CD4-positive, alpha-beta T cell (primary cell): ENCODE data around the gene UNC45A. TPM values are rescaled to one million over a fixed set of nuclear protein-coding genes. Genes with fewer than 3 reads are reported as not detected.
"Not testable (repeated sequence)": the region's sequence is repeated elsewhere in the genome, so short reads cannot be mapped to it uniquely, and the experiment has no call there.

ENCODE experiments used
- ATAC-seq: fragments of 200-7000 bp; cut with Tn5 transposase; one replicate; pipeline ENCODE4 v1.10.0; 2022; ENCODE audit warnings: mild to moderate bottlenecking; ENCODE audit not compliant: poor library complexity
- CTCF ChIA-PET: fragments of 350-600 bp; sonication (Branson Sonifier 250); formaldehyde crosslinking; loops from one replicate; lab custom pipeline; 2021; ENCODE audit warnings: antibody characterized with exemption, inconsistent platforms; lab: Charles Lee
- POLR2A ChIA-PET: fragments of 350-600 bp; sonication (Branson Sonifier 250); formaldehyde crosslinking; loops from one replicate; lab custom pipeline; 2021; ENCODE audit warnings: antibody characterized with exemption, inconsistent platforms; lab: Charles Lee
- DNase-seq, 14 experiments: peaks; one replicate each; pipeline ENCODE4 v3.0.0-alpha.2; 2013 to 2020; ENCODE audit warnings: mixed read lengths in 2 of 14
- H3K27ac ChIP-seq, 2 donors: one replicate each; pipeline versions ENCODE4 v1.5.1 to v1.7.0; 2013; ENCODE audit warnings: low read length in 2 of 2, low read depth in 1 of 2, mild to moderate bottlenecking in 1 of 2
- H3K27me3 ChIP-seq, 2 experiments: 1 replicate in 1 of 2; 2 replicates in 1 of 2; pipeline versions ENCODE4 v1.6.1 to v1.7.0; 2013; ENCODE audit warnings: low read length in 2 of 2, control low read depth in 1 of 2, mild to moderate bottlenecking in 1 of 2, moderate library complexity in 1 of 2; ENCODE audit not compliant: insufficient read depth in 2 of 2, control insufficient read depth in 1 of 2
- H3K36me3 ChIP-seq: one replicate; pipeline ENCODE4 v1.6.1; 2013; ENCODE audit warnings: low read length, control low read depth; ENCODE audit not compliant: insufficient read depth
- H3K4me1 ChIP-seq: one replicate; pipeline ENCODE4 v1.6.1; 2013; ENCODE audit warnings: low read length, control low read depth; ENCODE audit not compliant: insufficient read depth
- H3K4me3 ChIP-seq: one replicate; pipeline ENCODE4 v1.5.1; 2013; ENCODE audit warnings: mild to moderate bottlenecking, low read length, moderate library complexity
- H3K9me3 ChIP-seq, 2 experiments: 1 replicate in 1 of 2; 2 replicates in 1 of 2; pipeline versions ENCODE4 v1.6.1 to v1.7.0; 2013; ENCODE audit warnings: low read length in 2 of 2, mild to moderate bottlenecking in 2 of 2, control low read depth in 1 of 2, moderate library complexity in 1 of 2; ENCODE audit not compliant: control insufficient read depth in 1 of 2, insufficient read depth in 1 of 2
- H3K27ac Mint-ChIP-seq: one replicate; pipeline ENCODE4 v1.8.0; 2020; ENCODE audit warnings: mixed read lengths
- H3K27me3 Mint-ChIP-seq: one replicate; pipeline ENCODE4 v1.8.0; 2021; ENCODE audit warnings: mixed read lengths
- H3K36me3 Mint-ChIP-seq: one replicate; pipeline ENCODE4 v1.8.0; 2021; ENCODE audit warnings: low read depth, mixed read lengths
- H3K4me1 Mint-ChIP-seq: one replicate; pipeline ENCODE4 v1.8.0; 2021; ENCODE audit warnings: low read depth, mixed read lengths
- H3K4me3 Mint-ChIP-seq: one replicate; pipeline ENCODE4 v1.8.0; 2020; ENCODE audit warnings: mild to moderate bottlenecking, mixed read lengths
- H3K9me3 Mint-ChIP-seq: one replicate; pipeline ENCODE4 v1.8.0; 2020; ENCODE audit warnings: mixed read lengths
- CTCF ChIP-seq: fragments of 200-600 bp; IDR thresholded peaks from one replicate; pipeline ENCODE4 v1.8.0; 2022; ENCODE audit warnings: antibody characterized with exemption, mild to moderate bottlenecking
- intact Hi-C, 2 experiments: fragments of 100-400 bp; cut with DNase I in 1 of 2; cut with micrococcal nuclease in 1 of 2; formaldehyde crosslinking; loops; one replicate each; pipeline versions ENCODE4 v1.15.1 to v1.9.0; 2023 to 2025; cut with DNase I, micrococcal nuclease
- total RNA-seq, 174 experiments: library from RNA in 2 of 174; stranded (reverse) in 2 of 174; gene quantifications; one replicate each; pipeline ENCODE4 v1.2.3 and lab custom pipeline; 2021 to 2026

The UNC45A gene
- total RNA-seq, 2 experiments from 2014 or later = 17.6 to 18.9 TPM

- CTCF ChIA-PET = interaction anchor here (1.3 kb wide), 1 partner anchor 248 kb away, joined by 4 read pairs; no protein-coding TSS in a partner anchor
- Mint-ChIP-seq H3K27ac (no peak overlapping the region), H3K9me3 (no peaks in the 10 kb centered on the region), H3K4me1 (no peaks in the 10 kb centered on the region), H3K27me3 (no peaks in the 10 kb centered on the region), H3K36me3 (no peaks in the 10 kb centered on the region), H3K4me3 (no peak overlapping the region)
- no peak for TF ChIP-seq CTCF
- ATAC-seq (no peak), DNase-seq (no peak)
- intact Hi-C loops = no loop called here
- Histone ChIP-seq H3K9me3 (no peaks in the 10 kb centered on the region), H3K27me3 (no peaks in the 10 kb centered on the region), H3K4me3 (no peak overlapping the region), H3K4me1 (no peaks in the 10 kb centered on the region), H3K27ac (no peak overlapping the region), H3K36me3 (no peaks in the 10 kb centered on the region)
- POLR2A ChIA-PET = no interaction called here
Measured at GRCh38 chr15:90895571-90896117, 39.4 kb upstream of the UNC45A start.

- H3K9me3 ChIP-seq, intact Hi-C loops, H3K9me3 Mint-ChIP-seq, H3K27ac Mint-ChIP-seq, H3K4me1 ChIP-seq, H3K27ac ChIP-seq, H3K4me3 ChIP-seq, ATAC-seq, H3K27me3 Mint-ChIP-seq, H3K36me3 ChIP-seq, H3K36me3 Mint-ChIP-seq, H3K4me3 Mint-ChIP-seq, DNase-seq, POLR2A ChIA-PET, H3K27me3 ChIP-seq: not testable (repeated sequence)
- H3K4me1 Mint-ChIP-seq = peaks cover 12% of the 10 kb centered on the region
- CTCF ChIA-PET = interaction anchor here (1.2 to 1.3 kb wide), 2 partner anchors 35 to 249 kb away, joined by 3 to 4 read pairs; partner anchors contain the start of gene HDDC3
Measured at GRCh38 chr15:90897131-90897655, 37.9 kb upstream of the UNC45A start.

- Mint-ChIP-seq H3K4me3 (peak overlapping the region; percentile 87), H3K36me3 (peaks cover 22% of the 10 kb centered on the region), H3K27ac (peak overlapping the region; percentile 76), H3K4me1 (peaks cover 34% of the 10 kb centered on the region), H3K9me3 (no peaks in the 10 kb centered on the region), H3K27me3 (no peaks in the 10 kb centered on the region)
- Histone ChIP-seq H3K4me3 (peak overlapping the region; percentile 69), H3K36me3 (peaks cover 17% of the 10 kb centered on the region), H3K27ac (peak overlapping the region; percentile 15 to 65), H3K27me3 (no peaks in the 10 kb centered on the region), H3K9me3 (no peaks in the 10 kb centered on the region), H3K4me1 (peaks cover 19% of the 10 kb centered on the region)
- ATAC-seq (no peak), DNase-seq (no peak)
- intact Hi-C loops = loop anchor here (1.0 to 5.0 kb wide), 2 partner anchors 33 to 371 kb away; no protein-coding TSS in a partner anchor
- ChIA-PET CTCF (interaction anchor here (1.0 to 6.2 kb wide), 4 partner anchors 28 to 254 kb away, joined by 3 to 88 read pairs (median 7); partner anchors contain the start of genes HDDC3 and UNC45A), POLR2A (interaction anchor here (0.6 to 7.9 kb wide), 5 partner anchors 30 to 617 kb away, joined by 3 to 232 read pairs (median 4); partner anchors contain the start of genes HDDC3 and UNC45A)
- TF ChIP-seq CTCF = no peak
Measured at GRCh38 chr15:90901175-90902039, 33.7 kb upstream of the UNC45A start.
